ENCODE data around the gene MAST1.
"Not testable (repeated sequence)": the region's sequence is repeated elsewhere in the genome, so short reads cannot be mapped to it uniquely, and the experiment has no call there.

MAST1 gene

DNA sequence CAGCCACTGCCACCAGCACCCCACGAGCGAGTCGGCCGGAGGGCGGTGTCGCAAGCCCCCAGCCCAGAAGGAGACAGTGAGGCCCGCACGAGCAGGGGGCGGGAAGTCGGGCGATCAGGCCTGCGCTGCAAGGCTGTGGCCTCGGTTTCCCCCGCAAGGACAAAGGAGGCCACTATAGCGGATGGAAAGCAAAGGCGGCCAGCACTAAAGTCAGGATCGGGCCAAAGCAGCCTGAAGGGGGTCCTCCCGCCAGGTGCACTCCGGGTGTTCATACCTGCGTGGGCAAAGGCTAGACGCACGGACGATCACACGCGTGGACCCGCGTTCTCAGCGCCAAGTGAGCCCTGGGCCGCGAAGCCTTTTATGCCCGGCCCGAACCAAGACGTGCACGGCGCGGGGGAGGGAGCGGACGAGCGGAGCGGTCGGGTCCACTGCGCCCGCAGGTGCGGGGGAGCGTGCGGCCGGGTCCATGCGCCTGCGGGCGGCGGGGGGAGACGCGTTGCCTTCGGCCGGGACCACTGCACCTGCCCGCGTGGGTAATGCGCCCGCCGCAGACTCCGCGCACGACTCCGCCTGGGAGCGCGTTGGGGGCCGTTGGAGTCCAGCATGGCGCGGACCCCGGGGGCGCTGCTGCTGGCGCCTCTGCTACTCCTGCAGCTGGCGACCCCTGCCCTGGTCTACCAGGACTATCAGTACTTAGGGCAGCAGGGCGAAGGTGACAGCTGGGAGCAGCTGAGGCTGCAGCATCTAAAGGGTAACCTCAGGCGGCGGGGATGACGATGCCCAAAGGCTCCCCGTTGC lies 36.6 kb upstream of the MAST1 start, which contains the start of the genes PRDX2 and THSD8:
TSS of gene PRDX2 (minus strand) at position 335 of the 801 bp plus-strand sequence. CDS start 539 bp downstream, outside the sequence.
TSS of gene THSD8 (plus strand) at position 604 of the 801 bp plus-strand sequence. CDS start at position 607, 3 bp downstream.
- DNase-seq, result peak; percentile 81

DNA sequence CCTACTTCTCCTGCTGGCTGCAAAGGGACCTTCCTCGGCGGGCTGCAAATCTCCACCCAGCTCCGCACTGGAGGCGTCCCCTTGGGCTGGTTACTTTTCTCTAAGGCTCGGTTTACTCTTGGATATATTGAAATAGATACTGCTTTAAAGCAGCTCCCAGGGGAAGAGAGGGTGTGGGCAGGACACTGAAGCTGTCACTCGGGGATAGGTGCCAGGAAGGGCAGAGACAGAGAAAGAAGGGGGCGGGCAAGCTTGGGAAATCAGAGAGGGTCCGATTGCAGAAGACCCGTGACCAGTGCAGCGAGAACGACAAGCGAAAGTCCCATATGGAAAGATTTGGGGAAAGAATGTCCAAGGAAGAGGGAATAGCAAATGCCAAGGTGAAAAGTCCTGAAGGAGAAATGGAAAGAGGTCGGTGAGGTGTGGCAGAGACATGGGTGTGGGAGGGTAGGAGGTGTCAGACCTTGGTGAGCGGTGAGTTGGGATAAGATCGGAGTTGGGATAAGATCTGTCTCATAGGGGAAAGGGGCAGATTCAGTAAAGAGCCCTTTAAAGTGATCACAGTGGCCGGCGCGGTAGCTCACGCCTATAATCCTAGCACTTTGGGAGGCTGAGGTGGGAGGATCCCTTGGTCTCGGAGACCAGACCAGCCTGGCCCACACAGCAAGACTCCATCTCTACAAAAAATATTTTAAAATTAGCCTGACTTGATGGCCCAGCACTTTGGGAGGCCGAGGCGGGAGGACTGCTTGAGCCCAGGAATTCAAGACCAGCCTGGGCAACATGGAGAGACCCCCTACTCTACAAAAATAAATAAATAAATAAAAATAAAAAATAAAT lies 35.8 kb upstream of the MAST1 start:
- DNase-seq, result no peak

DNA sequence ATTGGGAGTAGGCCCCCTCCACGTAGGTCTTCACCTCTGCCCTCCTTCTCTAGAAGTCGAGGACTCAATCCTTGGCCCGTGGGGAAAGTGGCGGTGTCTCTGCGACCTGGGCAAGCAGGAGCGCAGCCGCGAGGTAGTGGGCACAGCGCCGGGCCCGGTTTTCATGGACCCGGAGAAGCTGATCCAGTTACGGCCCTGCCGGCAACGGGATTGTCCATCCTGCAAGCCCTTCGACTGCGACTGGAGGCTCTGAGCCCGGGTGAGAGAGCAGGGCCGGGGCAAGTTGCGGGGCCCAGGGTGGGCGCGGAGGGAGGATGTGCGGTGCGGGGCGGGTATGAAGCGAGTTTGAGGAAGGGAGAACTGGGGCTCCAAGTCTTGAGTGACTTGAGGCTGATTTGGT lies 34.3 kb upstream of the MAST1 start:
- DNase-seq, result no peak

DNA sequence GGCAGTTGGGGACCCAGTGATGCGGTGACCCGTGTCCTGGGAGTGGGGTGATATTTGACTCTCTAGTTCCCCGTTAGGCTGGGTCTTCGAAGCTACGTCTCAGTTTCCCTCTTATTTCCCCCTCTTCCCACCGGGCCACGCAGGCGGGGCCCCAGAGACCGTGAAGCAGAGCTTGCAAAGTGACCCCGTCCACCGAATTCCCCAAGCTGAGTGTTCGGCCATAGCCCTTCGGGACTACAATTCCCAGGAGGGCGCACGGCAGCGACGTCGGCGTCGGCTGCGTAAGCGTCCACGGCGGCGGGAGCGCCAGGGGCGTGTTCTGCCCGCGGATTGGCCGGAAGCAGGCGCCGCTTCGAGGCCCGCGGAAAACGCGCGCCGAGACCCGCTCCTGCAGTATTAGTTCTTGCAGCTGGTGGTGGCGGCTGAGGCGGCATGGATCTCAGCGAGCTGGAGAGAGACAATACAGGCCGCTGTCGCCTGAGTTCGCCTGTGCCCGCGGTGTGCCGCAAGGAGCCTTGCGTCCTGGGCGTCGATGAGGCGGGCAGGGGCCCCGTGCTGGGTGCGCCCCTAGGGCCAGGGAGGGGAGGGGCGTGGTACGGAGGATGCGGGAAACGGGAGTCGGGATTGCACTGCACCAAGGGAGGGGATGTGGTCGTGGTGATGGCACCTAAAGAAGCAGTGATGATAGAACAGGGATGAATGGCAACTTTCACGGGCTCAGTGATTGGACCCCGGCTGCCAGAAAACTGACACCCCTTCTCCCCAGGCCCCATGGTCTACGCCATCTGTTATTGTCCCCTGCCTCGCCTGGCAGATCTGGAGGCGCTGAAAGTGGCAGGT lies 31.9 kb upstream of the MAST1 start, which contains the start of gene RNASEH2A:
TSS of gene RNASEH2A (plus strand) at position 343 of the 840 bp plus-strand sequence. CDS start at position 433, 90 bp downstream.
- peak; percentile 88 for DNase-seq

DNA sequence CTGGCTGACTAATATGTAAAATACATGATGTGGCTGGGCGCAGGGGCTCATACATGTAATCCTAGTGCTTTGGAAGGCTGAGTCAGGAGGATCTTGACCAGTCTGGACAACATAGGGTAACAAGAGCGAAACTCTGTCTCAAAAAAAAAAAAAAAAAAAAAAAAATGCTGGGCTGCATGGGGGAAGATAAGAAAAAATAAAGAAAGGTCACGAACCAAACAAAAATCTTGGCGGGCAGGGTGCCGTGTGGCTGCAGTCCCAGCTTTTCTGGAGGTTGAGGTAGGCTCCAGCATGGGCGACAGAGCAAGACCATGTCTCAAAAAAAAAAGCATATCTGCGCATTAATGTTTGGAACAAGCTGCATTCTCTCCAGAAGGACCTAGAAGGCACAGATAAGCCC lies 23.2 kb upstream of the MAST1 start:
- DNase-seq, result no peak

DNA sequence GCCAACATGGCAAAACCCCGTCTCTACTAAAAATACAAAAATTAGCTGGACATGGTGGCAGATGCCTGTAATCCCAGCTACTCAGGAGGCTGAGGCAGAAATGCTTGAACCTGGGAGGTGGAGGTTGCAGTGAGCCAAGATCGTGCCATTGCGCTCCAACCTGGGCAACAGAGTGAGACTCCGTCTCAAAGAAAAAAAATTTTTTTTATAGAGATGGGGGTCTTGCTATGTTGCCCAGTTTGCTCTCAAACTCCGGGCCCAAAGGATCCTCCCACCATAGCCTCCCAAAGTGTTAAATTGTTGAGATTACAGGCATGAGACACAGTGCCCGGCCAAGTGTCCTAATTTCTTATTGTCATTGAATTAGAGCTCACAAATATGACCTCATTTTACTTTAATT lies 21.1 kb upstream of the MAST1 start:
- DNase-seq, result not testable (repeated sequence)

DNA sequence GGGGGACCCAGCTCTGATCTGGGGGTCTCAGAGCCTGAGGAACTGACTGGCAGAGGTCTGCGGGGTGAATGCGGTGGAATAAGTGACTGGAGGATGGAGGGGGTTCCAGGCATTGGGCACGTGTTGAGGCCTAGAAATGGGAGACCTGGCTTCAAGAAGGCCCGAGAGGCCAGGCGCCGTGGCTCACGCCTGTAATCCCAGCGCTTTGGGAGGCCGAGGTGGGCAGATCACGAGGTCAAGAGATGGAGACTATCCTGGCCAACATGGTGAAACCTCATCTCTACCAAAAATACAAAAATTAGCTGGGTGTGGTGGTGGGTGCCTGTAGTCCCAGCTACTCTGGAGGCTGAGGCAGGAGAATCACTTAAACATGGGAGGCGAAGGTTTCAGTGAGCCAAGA lies 20.5 kb upstream of the MAST1 start:
- DNase-seq, result not testable (repeated sequence)

DNA sequence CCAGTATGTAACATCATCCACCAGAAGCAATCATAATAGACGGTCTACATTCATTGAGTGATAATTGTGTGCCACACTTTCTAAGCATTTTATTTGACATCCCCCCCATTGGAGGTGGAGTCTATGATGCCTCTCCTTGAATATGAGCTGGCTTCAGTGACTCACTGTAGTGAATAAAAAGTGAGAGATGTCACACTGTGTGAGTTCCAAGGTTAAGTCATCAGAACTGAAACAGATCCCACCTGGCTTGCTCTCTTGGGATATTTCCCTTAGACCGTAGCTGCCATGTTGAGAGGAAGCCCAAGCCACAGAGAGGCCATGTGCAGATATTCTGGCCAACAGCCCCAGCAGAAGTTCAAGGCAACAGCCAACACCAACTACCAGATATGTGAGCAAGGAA lies 16.6 kb upstream of the MAST1 start:
- DNase-seq, result no peak

DNA sequence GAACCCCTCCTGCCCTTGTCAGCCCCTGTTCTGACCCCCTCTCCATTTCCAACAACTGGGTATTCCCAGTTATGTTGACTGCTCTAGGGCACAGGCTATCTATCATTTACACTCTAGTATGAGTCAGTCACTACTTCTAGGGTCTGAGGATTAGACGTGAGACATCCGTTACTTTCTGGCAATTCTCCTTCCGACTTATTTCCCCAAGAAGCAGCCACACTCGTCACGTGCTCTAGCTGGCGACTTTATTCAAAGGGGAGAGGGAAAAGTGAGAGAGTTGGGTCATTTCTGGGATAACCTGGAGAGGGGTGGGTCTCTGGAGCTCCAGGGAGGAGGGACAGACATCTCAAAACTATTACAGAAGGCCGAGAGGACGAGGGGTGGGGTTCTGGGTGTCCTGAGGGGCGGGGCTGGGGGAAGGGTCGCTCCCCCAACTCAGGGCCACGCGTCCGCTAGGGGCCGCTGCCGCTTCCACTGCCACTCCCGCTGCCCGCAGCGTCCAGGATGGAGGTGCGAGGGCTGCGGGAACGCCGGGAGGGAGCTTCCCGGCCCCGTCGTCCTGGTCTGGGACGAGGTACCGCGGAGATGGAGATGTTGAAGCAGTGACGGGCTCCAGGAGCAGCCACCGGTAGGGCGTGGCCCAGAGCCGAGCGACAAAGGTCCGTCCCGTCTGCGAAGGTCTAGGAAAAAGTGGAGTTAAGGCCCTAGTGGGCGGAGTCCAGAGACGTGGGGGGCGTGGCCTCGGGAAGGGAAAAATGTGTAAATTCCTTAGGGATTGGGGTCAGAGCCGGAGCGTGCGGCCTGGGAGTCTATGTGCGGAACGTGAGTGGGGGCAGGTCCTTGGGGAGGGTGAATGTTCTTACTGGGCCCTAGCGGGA lies 12.8 kb upstream of the MAST1 start:
- DNase-seq, result peak; percentile 17

DNA sequence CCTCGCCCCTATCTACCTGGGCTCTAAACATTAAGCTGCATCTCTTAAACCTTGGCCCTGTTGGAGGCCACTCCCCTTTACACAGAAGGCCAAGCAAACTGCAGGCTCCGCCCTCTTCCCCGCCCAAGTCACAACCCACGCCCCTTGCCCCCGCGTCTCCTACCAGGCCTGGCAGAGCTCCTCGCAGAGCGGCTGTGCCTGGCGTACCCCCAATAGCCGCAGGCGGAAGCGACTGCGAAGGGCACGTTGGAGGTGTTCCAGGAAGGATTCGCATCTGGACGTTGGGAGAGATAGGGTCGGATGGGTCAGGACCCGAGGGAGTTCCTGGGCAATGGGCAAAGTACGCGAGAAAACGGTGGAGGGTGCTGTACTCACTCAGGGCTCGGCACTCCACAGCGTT lies 9.8 kb upstream of the MAST1 start:
- peak; percentile 84 for DNase-seq

DNA sequence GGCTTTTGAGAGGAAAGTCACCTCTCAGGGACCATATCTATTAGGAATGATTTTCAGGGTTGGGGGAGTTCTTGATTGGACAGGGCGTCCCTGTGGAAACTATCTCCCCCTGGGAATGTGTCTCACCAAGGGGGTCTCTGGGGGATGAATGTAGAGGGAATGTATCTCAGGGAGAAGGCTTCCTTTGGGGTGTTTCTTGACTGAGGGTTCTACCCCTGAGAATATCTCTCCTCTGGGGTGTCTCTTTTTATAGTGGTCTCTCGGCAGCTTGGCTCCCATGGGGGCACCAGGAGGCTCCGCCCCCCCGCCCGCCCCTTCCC lies 4.9 kb upstream of the MAST1 start:
- peak; percentile 58 for DNase-seq

DNA sequence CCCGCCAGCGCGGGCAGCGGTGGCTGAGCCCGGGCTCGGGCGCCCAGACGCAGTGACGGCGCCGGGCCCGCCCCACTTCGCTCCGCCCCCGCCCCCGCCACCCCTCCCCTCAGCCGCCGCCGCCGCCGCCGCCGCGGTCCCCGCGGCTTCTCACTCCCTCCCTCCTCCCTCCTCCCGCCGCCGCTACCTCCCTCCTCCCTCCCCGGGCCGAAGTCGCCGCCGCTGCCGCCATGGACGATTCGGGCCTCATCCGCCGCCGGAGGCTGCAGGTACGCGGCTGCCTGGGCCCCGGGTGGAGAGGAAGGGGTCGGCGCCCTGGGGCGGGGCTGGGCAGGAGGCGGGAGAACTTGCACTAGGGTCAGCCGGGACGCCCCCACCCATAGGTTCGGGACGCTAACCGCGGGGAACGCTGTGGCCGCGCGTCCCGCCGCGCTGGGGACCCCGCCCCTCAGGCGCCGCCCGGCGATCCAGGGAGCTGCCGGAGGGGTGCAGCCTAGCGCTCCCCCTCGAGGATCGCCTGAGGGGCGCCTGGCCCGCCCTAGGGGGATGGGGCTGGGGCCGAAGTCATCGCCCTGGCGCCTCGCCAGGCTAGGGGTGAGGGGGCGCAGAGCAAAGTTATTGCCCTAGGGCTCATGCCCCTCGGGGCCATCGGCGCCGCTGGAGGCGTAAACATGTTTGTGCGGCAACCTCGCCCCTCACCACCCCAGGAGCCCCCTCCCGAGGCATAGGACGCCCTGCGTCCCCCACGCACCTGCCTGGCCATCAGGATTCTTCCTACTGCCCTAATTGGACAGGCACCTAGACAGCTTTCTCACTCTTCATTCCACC lies 4.4 kb upstream of the MAST1 start:
- DNase-seq, result no peak

DNA sequence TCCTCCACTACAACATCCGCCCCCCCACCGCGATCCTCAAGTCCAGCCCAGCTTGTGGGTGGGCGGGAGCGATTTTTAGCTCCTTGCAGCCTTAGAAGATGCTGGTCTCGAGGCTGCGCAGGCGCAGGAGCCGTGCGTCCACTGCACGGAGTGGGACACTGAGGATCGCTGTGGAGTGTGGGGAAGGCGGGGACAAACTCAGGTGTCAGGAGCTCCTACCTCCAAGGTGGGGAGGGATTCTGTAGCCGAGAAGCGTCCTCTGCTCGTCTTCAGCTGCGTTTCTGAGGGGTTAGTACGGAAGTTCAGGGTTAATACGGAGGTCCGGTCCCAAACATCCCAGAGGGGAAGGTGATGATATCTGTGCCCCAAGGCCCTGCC lies 3.8 kb upstream of the MAST1 start, which contains the start of gene RTBDN:
TSS of gene RTBDN (minus strand) at position 14 of the 378 bp plus-strand sequence. CDS start 4,600 bp downstream, outside the sequence.
- no peak for DNase-seq

DNA sequence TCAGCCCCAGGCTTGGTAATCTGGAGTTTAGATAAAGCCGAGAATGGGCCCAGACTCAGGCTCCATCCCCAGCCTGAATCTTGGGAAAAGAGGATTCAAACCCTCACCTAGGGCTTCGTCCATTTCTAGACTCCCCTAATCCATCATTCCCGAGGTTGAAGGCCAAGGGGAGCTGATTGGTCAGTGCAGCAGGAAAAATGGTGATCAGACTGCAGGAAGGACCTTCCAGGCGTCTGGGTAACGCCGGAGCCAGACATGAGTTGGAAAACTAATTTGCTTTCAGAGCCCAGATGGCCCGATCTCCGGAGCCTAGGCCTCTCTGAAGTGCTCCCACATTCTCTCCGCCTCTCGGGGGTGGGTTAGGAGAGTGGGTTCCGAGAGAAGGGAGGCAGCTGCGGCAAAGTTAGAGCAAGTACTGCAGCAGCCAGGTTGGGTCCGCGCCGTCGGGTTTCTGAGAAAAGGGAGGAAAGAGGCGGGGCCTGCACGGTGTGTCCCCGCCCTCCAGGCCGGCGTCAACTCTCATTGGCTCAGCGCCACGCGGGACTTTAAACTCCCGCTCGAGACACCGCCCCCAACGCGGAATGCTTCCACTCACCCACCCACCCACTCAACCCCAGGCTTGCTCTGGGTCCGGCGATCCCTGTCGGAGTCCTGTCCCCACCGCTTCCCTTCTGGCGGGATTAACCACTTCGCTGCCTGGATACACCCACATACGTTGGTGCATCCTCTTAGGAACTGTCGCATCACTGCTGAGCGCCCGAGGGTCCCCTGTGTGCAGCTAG lies 3.1 kb upstream of the MAST1 start:
- DNase-seq, result peak; percentile 47

DNA sequence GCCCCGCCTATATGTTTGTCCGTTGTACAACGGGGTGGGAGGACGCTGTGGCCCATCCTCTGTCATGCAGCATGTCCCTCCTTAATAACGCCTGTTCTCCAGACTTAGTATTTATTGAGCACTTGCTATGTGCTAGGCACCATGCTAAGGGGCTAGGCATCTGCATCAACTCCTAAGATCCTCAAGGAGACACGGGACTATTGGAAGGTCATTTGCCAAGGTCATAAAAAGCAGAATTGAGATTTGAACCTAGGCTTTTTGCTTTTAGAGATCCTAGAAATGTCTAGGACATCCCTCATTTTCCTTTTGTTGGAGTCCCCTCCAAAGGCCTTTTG lies 1.8 kb upstream of the MAST1 start:
- DNase-seq, result no peak

DNA sequence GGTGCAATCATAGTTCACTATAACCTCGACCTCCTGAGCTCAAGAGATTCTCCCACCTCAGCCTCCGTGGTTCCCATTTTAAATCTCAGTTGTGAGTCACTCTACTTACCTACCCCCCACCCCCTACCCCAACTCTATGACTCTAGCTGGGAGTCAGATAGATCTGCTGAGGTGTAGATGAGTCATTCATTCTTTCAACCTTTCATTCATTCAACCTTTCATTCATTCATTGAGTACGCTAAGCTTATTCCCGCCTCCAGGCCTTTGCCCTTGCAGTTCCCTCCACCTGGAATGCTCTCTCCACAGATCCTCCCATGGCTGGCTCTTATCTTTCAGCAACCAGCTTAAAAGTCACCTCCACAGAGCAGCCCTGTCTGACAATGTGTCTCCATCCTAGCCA lies 1.1 kb upstream of the MAST1 start:
- no peak for DNase-seq

DNA sequence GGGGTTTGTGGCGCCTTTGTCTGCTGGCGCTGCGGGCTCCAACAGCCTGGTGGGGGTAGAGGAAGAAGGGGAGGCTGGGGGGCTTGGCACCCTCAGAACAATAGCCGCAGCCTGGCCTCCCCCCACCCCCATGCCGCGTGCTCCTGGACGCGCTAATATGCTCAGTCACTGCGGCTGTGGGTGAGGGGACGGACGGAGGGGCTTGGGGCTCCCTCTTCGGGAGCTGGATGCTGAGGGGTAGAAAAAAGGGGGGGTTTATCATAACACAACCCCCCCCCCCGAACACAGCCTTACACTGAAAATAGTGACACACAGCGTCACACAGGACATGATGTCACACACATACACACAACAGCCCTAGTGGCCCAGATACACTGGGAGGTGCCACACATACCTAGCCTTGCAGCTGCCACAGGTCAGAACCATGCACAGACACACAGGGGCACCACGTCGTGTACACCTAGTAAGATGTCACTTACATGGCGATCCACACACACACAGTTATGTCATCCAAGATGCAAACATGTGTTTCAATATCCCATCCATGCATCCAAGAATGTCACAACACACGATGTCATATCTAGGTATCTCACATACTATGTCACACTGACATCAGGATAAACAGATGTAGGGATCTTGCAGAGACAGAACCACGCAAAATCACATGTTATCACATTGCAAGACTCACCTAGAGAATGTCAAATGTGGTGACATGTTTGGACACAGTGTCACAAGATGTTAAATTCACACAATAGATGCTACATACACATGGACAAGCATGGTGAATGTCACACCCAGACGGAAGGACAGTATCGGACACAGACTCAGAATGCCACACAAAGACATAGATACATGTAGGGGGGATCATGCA lies 806 bp downstream of the MAST1 start:
- peak; percentile 14 for DNase-seq

DNA sequence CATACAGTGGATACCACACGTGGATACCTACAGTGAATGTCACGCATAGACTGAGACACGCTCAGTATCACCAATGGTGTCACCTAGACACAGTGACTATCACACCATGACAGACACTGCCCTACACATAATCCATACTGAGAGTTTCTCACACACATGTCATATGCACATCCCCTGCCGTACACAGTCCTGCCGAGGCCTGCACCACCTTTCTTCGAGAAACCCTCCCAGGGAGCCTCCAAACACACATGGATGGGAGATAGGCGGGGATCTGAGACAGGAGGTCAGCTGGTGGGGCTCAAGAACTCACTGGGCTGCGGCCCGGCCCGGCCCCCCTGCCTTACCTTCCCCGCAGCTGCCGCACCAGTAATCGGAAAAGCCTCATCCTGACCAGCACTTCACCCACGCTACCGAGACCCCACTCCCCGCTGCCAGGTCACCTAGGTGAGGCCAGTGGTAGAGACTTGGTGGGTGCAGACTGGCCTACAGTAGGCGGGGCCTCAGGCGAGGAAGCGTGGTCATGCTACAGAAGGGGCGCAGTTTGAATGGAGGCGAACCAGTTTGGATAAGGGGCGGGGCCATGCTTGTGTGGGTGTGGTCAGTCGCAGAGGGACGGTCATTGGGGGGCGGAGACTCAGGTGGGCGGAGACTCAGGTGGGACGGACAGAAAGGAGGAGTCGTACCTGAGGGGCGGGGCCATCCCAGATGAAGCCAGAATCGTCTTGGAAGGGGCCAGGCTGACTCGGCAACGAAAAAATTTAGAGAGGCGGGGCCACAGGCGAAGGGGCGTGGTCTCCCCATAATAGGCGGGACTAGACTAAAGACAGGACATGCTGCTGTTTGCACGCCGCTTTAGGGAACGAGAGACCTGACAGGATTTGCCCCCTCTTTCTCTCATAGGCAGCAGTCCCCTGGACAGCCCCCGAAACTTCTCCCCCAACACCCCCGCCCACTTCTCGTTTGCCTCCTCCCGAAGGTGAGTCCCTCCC lies 2.1 kb downstream of the MAST1 start:
- no peak for DNase-seq
